ENCODE results near the gene TBC1D14. TPM values are rescaled to one million over a fixed set of nuclear protein-coding genes. Genes with fewer than 3 reads are reported as not detected.

The TBC1D14 gene
- total and polyA plus RNA-seq, 2 of the 8 experiments (the other 6 are each of a cell fraction or from before 2014, with no cell fraction given): 45.6 to 48.2 TPM

- no peak overlapping the region for H3K4me2 ChIP-seq (ENCODE audit: insufficient read depth in 1 of 2, low read depth in 2 of 2, low read length in 2 of 2)
- H3K79me2 ChIP-seq (ENCODE audit: control insufficient read depth in 1 of 2, insufficient read depth in 2 of 2, low read length in 2 of 2): no peaks in the 10 kb centered on the region
- H2BK15ac ChIP-seq (ENCODE audit: low read length): no peak overlapping the region
- H3K4me1 ChIP-seq (replicated peaks in 1 of 4; ENCODE audit: control insufficient read depth in 3 of 4, insufficient read depth in 4 of 4, low read length in 3 of 4): no peaks in the 10 kb centered on the region
- no peaks in the 10 kb centered on the region for H3K9me3 ChIP-seq (ENCODE audit: insufficient read depth in 2 of 2, low read depth in 1 of 2, low read length in 1 of 2)
- H2AK5ac ChIP-seq (ENCODE audit: low read depth, low read length): no peak overlapping the region
- no peak overlapping the region for H3K14ac ChIP-seq (ENCODE audit: insufficient read length)
- H4K8ac ChIP-seq (ENCODE audit: extremely low read depth, insufficient read depth, low read length): no peak overlapping the region
- no peak overlapping the region for H4K5ac ChIP-seq (ENCODE audit: insufficient read length, low read depth, low read length)
- no peak overlapping the region for H3K4ac ChIP-seq (replicated peaks; ENCODE audit: insufficient read length, low read depth, low read length)
- peaks cover 0 to 4% of the 10 kb centered on the region in 2 experiments for H4K20me1 ChIP-seq (replicated peaks in 1 of 2; ENCODE audit: control insufficient read depth in 1 of 2, insufficient read depth in 2 of 2, low read length in 2 of 2)
- no peak overlapping the region for H2BK20ac ChIP-seq (ENCODE audit: low read length)
- H2BK12ac ChIP-seq (ENCODE audit: low read depth, low read length): no peak overlapping the region; the same call in 1 of the 2 replicates
- no peak overlapping the region for H2AFZ ChIP-seq (ENCODE audit: low read length)
- H3K18ac ChIP-seq (ENCODE audit: extremely low read depth, low read length): no peak overlapping the region
- no peak overlapping the region for H3K4me3 ChIP-seq (ENCODE audit: extremely low read depth in 1 of 4, insufficient read depth in 2 of 4, low read depth in 3 of 4, low read length in 4 of 4)
- H3K9ac ChIP-seq (replicated peaks in 1 of 4; ENCODE audit: extremely low read depth in 1 of 4, low read depth in 3 of 4, low read length in 3 of 4): no peak overlapping the region
- H3K27me3 ChIP-seq (replicated peaks in 1 of 4; ENCODE audit: control insufficient read depth in 3 of 4, extremely low read depth in 1 of 4, insufficient read depth in 3 of 4, low read length in 3 of 4): no peaks in the 10 kb centered on the region
- H3K56ac ChIP-seq (replicated peaks; ENCODE audit: insufficient read length, low read depth, low read length): no peak overlapping the region
- no peak for FAIRE-seq
- no peak overlapping the region for H3K27ac ChIP-seq (ENCODE audit: low read depth, low read length)
- peaks cover 0 to 9% (median 4%) of the 10 kb centered on the region in 4 experiments; a peak in 4 of 8 replicates for H3K36me3 ChIP-seq (ENCODE audit: control insufficient read depth in 2 of 4, insufficient read depth in 4 of 4, low read length in 3 of 4)
- H4K91ac ChIP-seq (replicated peaks; ENCODE audit: insufficient read length, low read length): no peak overlapping the region
- H2BK5ac ChIP-seq (ENCODE audit: low read depth, low read length): no peak overlapping the region
- ChIA-PET POLR2A (ENCODE audit: partially characterized antibody) (interaction anchor here (0.8 to 3.0 kb wide), 5 partner anchors 14 to 155 kb away, joined by 3 to 14 read pairs (median 3); partner anchors contain the start of gene TBC1D14), CTCF (ENCODE audit: partially characterized antibody) (interaction anchor here (0.5 to 7.3 kb wide), 20 partner anchors 9 to 294 kb away, joined by 3 to 67 read pairs (median 4); no protein-coding TSS in a partner anchor)
- no peak for DNase-seq (ENCODE audit: low read depth in 1 of 2, low spot score in 2 of 2)
- H3K23ac ChIP-seq (ENCODE audit: insufficient read length): no peak overlapping the region
- H2BK120ac ChIP-seq (replicated peaks; ENCODE audit: low read depth, low read length): no peak overlapping the region
- H3K79me1 ChIP-seq (ENCODE audit: low read depth, low read length): no peaks in the 10 kb centered on the region
- no peaks in the 10 kb centered on the region for H3K23me2 ChIP-seq (ENCODE audit: low read depth, low read length)
- WGBS, 2 experiments (ENCODE audit: extremely low coverage in 1 of 2, insufficient coverage in 1 of 2, insufficient read length in 1 of 2, insufficient replicate concordance in 2 of 2, low coverage in 1 of 2, low lambda C conversion rate in 2 of 2, missing lambda C conversion rate in 1 of 2): 85% methylated on average over 15 of the region's 15 CpGs; no CpG with 5 or more reads in 1 of the 2 experiments
- no peak for TF ChIP-seq RXRA (IDR thresholded peaks at IDR 0.05; ENCODE audit: insufficient read depth, low read depth, low read length)
- no peak for TF ChIP-seq CHD2 (IDR thresholded peaks at IDR 0.05; ENCODE audit: low read length)
- no peak for TF ChIP-seq EP300 (IDR thresholded peaks at IDR 0.05; ENCODE audit: borderline replicate concordance in 1 of 2, low read depth in 2 of 2, low read length in 2 of 2)
- TF ChIP-seq EZH2 (IDR thresholded peaks at IDR 0.05; ENCODE audit: low read depth, low read length, severe bottlenecking): no peak
- no peak for TF ChIP-seq SIN3A (conservative IDR thresholded peaks at IDR 0.05 in 1 of 2, IDR thresholded peaks at IDR 0.05 in 1 of 2; ENCODE audit: low read depth in 1 of 2, low read length in 2 of 2)
- TF ChIP-seq JUND (IDR thresholded peaks at IDR 0.05; ENCODE audit: low read length): no peak
- TF ChIP-seq RAD21 (IDR thresholded peaks at IDR 0.05 in 1 of 2, conservative IDR thresholded peaks at IDR 0.05 in 1 of 2; ENCODE audit: low read depth in 2 of 2, low read length in 2 of 2): peak in 1 of 2 experiments; percentile 24; a peak in 1 of 4 replicates
- no peak for TF ChIP-seq EGR1 (IDR thresholded peaks at IDR 0.05; ENCODE audit: borderline replicate concordance, low read depth, low read length)
- TF ChIP-seq CTCF (IDR thresholded peaks at IDR 0.05; ENCODE audit: control extremely low read depth in 1 of 3, insufficient read depth in 1 of 3, low read depth in 1 of 3, low read length in 3 of 3): peak in 2 of 3 experiments; percentile 2 to 33; a peak in 2 of 4 replicates
Observed at GRCh38 chr4:6885953-6886557, 23.6 kb upstream of the TBC1D14 start.
